HCT116 (cell line): Measurements from ENCODE around the gene LTO1. TPM values are rescaled to one million over a fixed set of nuclear protein-coding genes. Genes with fewer than 3 reads are reported as not detected.

Experiments used
- ATAC-seq: fragments of 200-7000 bp; cut with Tn5 transposase; 2 replicates; pipeline ENCODE4 v1.9.1; 2020; ENCODE audit warnings: mild to moderate bottlenecking, moderate library complexity
- BruUV-seq: library from RNA; stranded (reverse); fragments of 400-500 nt; replicated peaks from 2 replicates; lab custom pipeline; 2021; lab: Mats Ljungman, UMichigan
- CTCF ChIA-PET: fragments of 300-600 bp; sonication (Branson Sonifier 250); formaldehyde crosslinking; loops from one replicate; lab custom pipeline; 2021; ENCODE audit warnings: antibody characterized with exemption; lab: Charles Lee
- POLR2A ChIA-PET: fragments of 300-600, 350-600 bp; sonication (Branson Sonifier 250); formaldehyde crosslinking; loops from one replicate; lab custom pipeline; 2021; ENCODE audit warnings: antibody characterized with exemption; lab: Charles Lee
- RAD21 ChIA-PET, 2 experiments: fragments of 300-600 bp; sonication (Branson Sonifier 250); formaldehyde crosslinking; loops; one replicate each; lab custom pipeline; 2023; ENCODE audit warnings: low total read pairs in 2 of 2; ENCODE audit not compliant: uncharacterized antibody in 2 of 2, unreplicated experiment in 2 of 2, low non-redundant PET in 1 of 2; lab: Charles Lee
- DNase-seq: peaks from one replicate; pipeline ENCODE4 v3.0.0-alpha.2; 2010; ENCODE audit warnings: low read depth, low spot score
- H2AFZ ChIP-seq: fragments of 200-600 bp; shearing (Covaris generic), sonication (generic); 2 replicates; pipeline ENCODE4 v1.6.1; 2017; ENCODE audit warnings: low read depth, mixed run types, mixed read lengths, antibody characterized with exemption, low read length; ENCODE audit not compliant: poor library complexity, severe bottlenecking
- H3K27ac ChIP-seq: 2 replicates; pipeline ENCODE4 v1.5.1; 2012; ENCODE audit warnings: low read depth, low read length
- H3K27me3 ChIP-seq: fragments of 200-600 bp; sonication (generic); 2 replicates; pipeline ENCODE4 v1.6.1; 2016; ENCODE audit warnings: mixed run types, low read length, mixed read lengths; ENCODE audit not compliant: insufficient read depth
- H3K36me3 ChIP-seq, 2 experiments: fragments of 200-500 bp in 1 of 2; fragments of 200-600 bp in 1 of 2; sonication (Bioruptor generic) in 1 of 2; sonication (generic) in 1 of 2; 2 replicates each; pipeline versions ENCODE4 v1.5.1 to v1.6.1; 2014 to 2016; ENCODE audit warnings: low read length in 2 of 2, inconsistent platforms in 1 of 2, mixed read lengths in 1 of 2, mixed run types in 1 of 2; ENCODE audit not compliant: insufficient read depth in 2 of 2, control insufficient read depth in 1 of 2
- H3K4me1 ChIP-seq, 2 experiments: fragments of 200-600 bp in 1 of 2; sonication (generic) in 1 of 2; 2 replicates each; pipeline versions ENCODE4 v1.5.1 to v1.6.1; 2012 to 2017; ENCODE audit warnings: low read length in 2 of 2, inconsistent platforms in 1 of 2, mild to moderate bottlenecking in 1 of 2, mixed read lengths in 1 of 2, mixed run types in 1 of 2, moderate library complexity in 1 of 2; ENCODE audit not compliant: insufficient read depth in 2 of 2, control insufficient read depth in 1 of 2
- H3K4me2 ChIP-seq: fragments of 200-600 bp; sonication (generic); 2 replicates; pipeline ENCODE4 v1.6.1; 2017; ENCODE audit warnings: mixed run types, low read length, mixed read lengths
- H3K4me3 ChIP-seq, 2 experiments: fragments of 200-600 bp in 1 of 2; sonication (generic) in 1 of 2; replicated peaks in 1 of 2; 2 replicates each; pipeline ENCODE4 v1.5.1; 2011 to 2016; ENCODE audit warnings: low read length in 2 of 2, control low read depth in 1 of 2, low read depth in 1 of 2, mild to moderate bottlenecking in 1 of 2, mixed read lengths in 1 of 2, mixed run types in 1 of 2
- H3K79me2 ChIP-seq: fragments of 200-600 bp; sonication (generic); 2 replicates; pipeline ENCODE4 v1.6.1; 2017; ENCODE audit warnings: mild to moderate bottlenecking, mixed run types, low read length, moderate library complexity, mixed read lengths; ENCODE audit not compliant: insufficient read depth
- H3K9ac ChIP-seq: fragments of 200-600 bp; sonication (generic); 2 replicates; pipeline ENCODE4 v1.6.1; 2016; ENCODE audit warnings: low read length, mixed read lengths
- H3K9me2 ChIP-seq: fragments of 200-600 bp; sonication (generic), shearing (Covaris generic); 2 replicates; pipeline ENCODE4 v1.6.1; 2017; ENCODE audit warnings: mixed run types, mild to moderate bottlenecking, moderate library complexity; ENCODE audit not compliant: insufficient read depth
- H3K9me3 ChIP-seq, 2 experiments: fragments of 200-500 bp in 1 of 2; fragments of 200-600 bp in 1 of 2; sonication (Bioruptor generic) in 1 of 2; sonication (generic) in 1 of 2; 2 replicates each; pipeline ENCODE4 v1.6.1; 2014 to 2017; ENCODE audit warnings: low read length in 2 of 2, mixed read lengths in 2 of 2, inconsistent platforms in 1 of 2, low read depth in 1 of 2, mild to moderate bottlenecking in 1 of 2, mixed run types in 1 of 2, moderate library complexity in 1 of 2; ENCODE audit not compliant: control insufficient read depth in 1 of 2, insufficient read depth in 1 of 2
- H4K20me1 ChIP-seq: fragments of 200-600 bp; sonication (generic), shearing (Covaris generic); 2 replicates; pipeline ENCODE4 v1.6.1; 2017; ENCODE audit warnings: mixed run types, mild to moderate bottlenecking, moderate library complexity; ENCODE audit not compliant: insufficient read depth
- CBX3 ChIP-seq: IDR thresholded peaks from 2 replicates; pipeline ENCODE4 v1.6.1; 2012; ENCODE audit warnings: low read depth
- CEBPB ChIP-seq: IDR thresholded peaks from 2 replicates; pipeline ENCODE4 v1.6.1; 2012; ENCODE audit warnings: low read depth
- EZH2 ChIP-seq: fragments of 200-600 bp; sonication (generic); IDR thresholded peaks from 2 replicates; pipeline ENCODE4 v1.6.1; 2017; ENCODE audit warnings: antibody characterized with exemption, mixed run types
- EZH2phosphoT487 ChIP-seq: fragments of 200-600 bp; IDR thresholded peaks from 2 replicates; pipeline ENCODE4 v1.6.1; 2018; ENCODE audit warnings: antibody characterized with exemption, borderline replicate concordance
- FOSL1 ChIP-seq: IDR thresholded peaks from 2 replicates; pipeline ENCODE4 v1.6.1; 2012; ENCODE audit warnings: low read depth
- POLR2AphosphoS5 ChIP-seq: IDR thresholded peaks from 2 replicates; pipeline ENCODE4 v1.6.1; 2011; ENCODE audit warnings: mild to moderate bottlenecking, low read depth, low read length, moderate library complexity
- RAD21 ChIP-seq: IDR thresholded peaks from 2 replicates; pipeline ENCODE4 v1.6.1; 2012; ENCODE audit warnings: low read depth, mild to moderate bottlenecking
- REST ChIP-seq: IDR thresholded peaks from 2 replicates; pipeline ENCODE4 v1.6.1; 2012; ENCODE audit warnings: low read depth
- SIN3A ChIP-seq: IDR thresholded peaks from 2 replicates; pipeline ENCODE4 v1.6.1; 2012; ENCODE audit warnings: low read depth
- SP1 ChIP-seq: IDR thresholded peaks from 2 replicates; pipeline ENCODE4 v1.6.1; 2012; ENCODE audit warnings: low read depth
- SRF ChIP-seq: IDR thresholded peaks from 2 replicates; pipeline ENCODE4 v1.6.1; 2012; ENCODE audit warnings: low read depth
- TCF7L2 ChIP-seq: IDR thresholded peaks from 2 replicates; pipeline ENCODE4 v1.7.0; 2011; ENCODE audit warnings: borderline replicate concordance, inconsistent platforms; ENCODE audit not compliant: insufficient read depth, insufficient read length; ENCODE audit errors: extremely low read depth
- YY1 ChIP-seq: IDR thresholded peaks from 2 replicates; pipeline ENCODE4 v1.6.1; 2011; ENCODE audit warnings: low read length, low read depth, moderate library complexity, mild to moderate bottlenecking; ENCODE audit not compliant: insufficient replicate concordance; ENCODE audit errors: extremely low read depth
- ZFX ChIP-seq: fragments of 450-650 bp; IDR thresholded peaks from 2 replicates; pipeline ENCODE4 v1.6.1; 2017
- intact Hi-C: fragments of 100-400 bp; cut with micrococcal nuclease; formaldehyde crosslinking; loops from 2 replicates; pipeline ENCODE4 v1.10.0; 2022
- total RNA-seq: library from RNA; stranded (reverse); gene quantifications from one replicate; pipeline ENCODE4 v1.2.1, GENCODE V29; 2021; ENCODE audit not compliant: unreplicated experiment
- TF ChIP-seq, protein P1 (sequence below), 3 experiments: fragments of 200-600 bp in 1 of 3; sonication (generic) in 1 of 3; IDR thresholded peaks in 2 of 3; conservative IDR thresholded peaks in 1 of 3; 2 replicates each; pipeline ENCODE4 v1.5.1; 2012 to 2017; ENCODE audit warnings: low read depth in 2 of 3, low read length in 2 of 3, antibody characterized with exemption in 1 of 3, borderline replicate concordance in 1 of 3, control low read depth in 1 of 3, mild to moderate bottlenecking in 1 of 3, mixed read lengths in 1 of 3, mixed run types in 1 of 3, moderate library complexity in 1 of 3; ENCODE audit not compliant: insufficient read depth in 1 of 3
- TF ChIP-seq, protein P2 (sequence below): IDR thresholded peaks from 2 replicates; pipeline ENCODE4 v1.6.1; 2012

LTO1 gene
- total RNA-seq, 1 experiment from 2014 or later: 21.3 TPM

- RAD21 ChIA-PET: no interaction called here
- CTCF ChIA-PET: no interaction called here
- no peak for DNase-seq
These were observed 11.8 kb downstream of the LTO1 start for GRCh38 chr11:69663326-69663725.

GRCh38 chr11:69662806-69663205 lies 12.3 kb downstream of the LTO1 start:
- Histone ChIP-seq H3K4me3 (no peak overlapping the region), H3K4me2 (no peak overlapping the region), H3K36me3 (no peaks in the 10 kb centered on the region; a peak in 1 of 4 replicates), H3K27ac (no peak overlapping the region), H3K27me3 (no peaks in the 10 kb centered on the region), H3K9me2 (no peaks in the 10 kb centered on the region), H3K79me2 (no peaks in the 10 kb centered on the region), H4K20me1 (no peaks in the 10 kb centered on the region), H3K9ac (no peak overlapping the region), H3K9me3 (no peaks in the 10 kb centered on the region), H3K4me1 (no peaks in the 10 kb centered on the region), H2AFZ (no peak overlapping the region)
- CTCF ChIA-PET: no interaction called here
- intact Hi-C loops: no loop called here
- ATAC-seq (no peak), DNase-seq (no peak)
- RAD21 ChIA-PET: no interaction called here
- BruUV-seq: no TSS peak
- POLR2A ChIA-PET: no interaction called here
- TF ChIP-seq EZH2phosphoT487: no peak
- no peak for TF ChIP-seq SP1
- TF ChIP-seq, protein P1, sequence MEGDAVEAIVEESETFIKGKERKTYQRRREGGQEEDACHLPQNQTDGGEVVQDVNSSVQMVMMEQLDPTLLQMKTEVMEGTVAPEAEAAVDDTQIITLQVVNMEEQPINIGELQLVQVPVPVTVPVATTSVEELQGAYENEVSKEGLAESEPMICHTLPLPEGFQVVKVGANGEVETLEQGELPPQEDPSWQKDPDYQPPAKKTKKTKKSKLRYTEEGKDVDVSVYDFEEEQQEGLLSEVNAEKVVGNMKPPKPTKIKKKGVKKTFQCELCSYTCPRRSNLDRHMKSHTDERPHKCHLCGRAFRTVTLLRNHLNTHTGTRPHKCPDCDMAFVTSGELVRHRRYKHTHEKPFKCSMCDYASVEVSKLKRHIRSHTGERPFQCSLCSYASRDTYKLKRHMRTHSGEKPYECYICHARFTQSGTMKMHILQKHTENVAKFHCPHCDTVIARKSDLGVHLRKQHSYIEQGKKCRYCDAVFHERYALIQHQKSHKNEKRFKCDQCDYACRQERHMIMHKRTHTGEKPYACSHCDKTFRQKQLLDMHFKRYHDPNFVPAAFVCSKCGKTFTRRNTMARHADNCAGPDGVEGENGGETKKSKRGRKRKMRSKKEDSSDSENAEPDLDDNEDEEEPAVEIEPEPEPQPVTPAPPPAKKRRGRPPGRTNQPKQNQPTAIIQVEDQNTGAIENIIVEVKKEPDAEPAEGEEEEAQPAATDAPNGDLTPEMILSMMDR (IDR thresholded peaks at IDR 0.05 in 2 of 3, conservative IDR thresholded peaks at IDR 0.05 in 1 of 3; ENCODE audit: borderline replicate concordance in 1 of 3, insufficient read depth in 1 of 3, low read depth in 2 of 3, low read length in 2 of 3): no peak
- TF ChIP-seq CEBPB: no peak
- no peak for TF ChIP-seq SRF
- no peak for TF ChIP-seq CBX3
- TF ChIP-seq ZFX: no peak
- TF ChIP-seq POLR2AphosphoS5: no peak
- TF ChIP-seq REST: no peak
- TF ChIP-seq EZH2: no peak
- no peak for TF ChIP-seq YY1
- no peak for TF ChIP-seq SIN3A
- TF ChIP-seq, protein P2, sequence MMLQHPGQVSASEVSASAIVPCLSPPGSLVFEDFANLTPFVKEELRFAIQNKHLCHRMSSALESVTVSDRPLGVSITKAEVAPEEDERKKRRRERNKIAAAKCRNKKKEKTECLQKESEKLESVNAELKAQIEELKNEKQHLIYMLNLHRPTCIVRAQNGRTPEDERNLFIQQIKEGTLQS: no peak

More at GRCh38 chr11:69663326-69663725, 11.8 kb downstream of the LTO1 start:
- H3K4me2 ChIP-seq: no peak overlapping the region
- no peaks in the 10 kb centered on the region for H3K4me1 ChIP-seq
- H3K9me2 ChIP-seq: no peaks in the 10 kb centered on the region
- no peak overlapping the region for H2AFZ ChIP-seq
- ATAC-seq: no peak
- intact Hi-C loops: no loop called here
- POLR2A ChIA-PET: no interaction called here
- TF ChIP-seq RAD21 (no peak), TCF7L2 (no peak), SRF (no peak), FOSL1 (no peak), POLR2AphosphoS5 (no peak)
- TF ChIP-seq, protein P2: no peak
- TF ChIP-seq, all 23 proteins: peak for 0
- Histone ChIP-seq H3K79me2 (no peaks in the 10 kb centered on the region), H4K20me1 (no peaks in the 10 kb centered on the region), H3K9ac (no peak overlapping the region), H3K4me3 (no peak overlapping the region), H3K27ac (no peak overlapping the region), H3K27me3 (no peaks in the 10 kb centered on the region), H3K9me3 (no peaks in the 10 kb centered on the region), H3K36me3 (no peaks in the 10 kb centered on the region; a peak in 1 of 4 replicates)
- BruUV-seq: no TSS peak
